ENCODE results near the gene SYT1. TPM values are rescaled to one million over a fixed set of nuclear protein-coding genes. Genes with fewer than 3 reads are reported as not detected.

Gene SYT1
- total and polyA plus RNA-seq, 2 experiments from 2014 or later = 48.7 to 51.7 TPM

- no peak for TF ChIP-seq CTCF (conservative IDR thresholded peaks at IDR 0.05; ENCODE audit: low read depth in 2 of 2)
- TF ChIP-seq EZH2phosphoT487 (IDR thresholded peaks at IDR 0.05; ENCODE audit: unreplicated experiment) = no peak
- TF ChIP-seq ZNF331 (CRISPR knock-in tag; IDR thresholded peaks at IDR 0.05; ENCODE audit: low read depth) = no peak
- TF ChIP-seq NANOG (IDR thresholded peaks at IDR 0.05; ENCODE audit: borderline replicate concordance) = no peak; the same call in 1 of the 2 replicates
- no peak for TF ChIP-seq CREB1 (CRISPR knock-in tag; IDR thresholded peaks at IDR 0.05; ENCODE audit: low read depth)
- TF ChIP-seq EZH2 (IDR thresholded peaks at IDR 0.05; ENCODE audit: low read depth, unreplicated experiment) = no peak
- no peak for TF ChIP-seq REST (IDR thresholded peaks at IDR 0.05; ENCODE audit: unreplicated experiment)
- no peak for TF ChIP-seq POLR2AphosphoS5 (IDR thresholded peaks at IDR 0.05; ENCODE audit: low read depth)
- TF ChIP-seq ETS1 (IDR thresholded peaks at IDR 0.05) = no peak
- no peak for TF ChIP-seq STAT1 (IDR thresholded peaks at IDR 0.05; ENCODE audit: unreplicated experiment)
- TF ChIP-seq JUNB (IDR thresholded peaks at IDR 0.05; ENCODE audit: unreplicated experiment) = no peak
- TF ChIP-seq ZNF114 (CRISPR knock-in tag; IDR thresholded peaks at IDR 0.05) = no peak
Observed at GRCh38 chr12:79454338-79454843, 589.8 kb downstream of the SYT1 start (continued).

- Histone ChIP-seq H3K79me2 (replicated peaks; ENCODE audit: insufficient read depth) (no peaks in the 10 kb centered on the region), H2AFZ (no peak overlapping the region), H3K4me3 (no peak overlapping the region), H3K27ac (ENCODE audit: low read depth) (0 out of 2 replicates have a peak overlapping the region, but pooled peaks have one; percentile 18), H3K4me1 (ENCODE audit: insufficient read depth) (peaks cover 28% of the 10 kb centered on the region), H3K4me2 (no peak overlapping the region), H3F3A (replicated peaks; ENCODE audit: low read depth) (peaks cover 10% of the 10 kb centered on the region; the same call in 1 of the 2 replicates), H3K27me3 (ENCODE audit: insufficient read depth) (no peaks in the 10 kb centered on the region), H3K9me2 (ENCODE audit: insufficient read depth) (0 out of 2 replicates have a peak, but pooled peaks cover 1% of the 10 kb centered on the region), H4K20me1 (replicated peaks; ENCODE audit: insufficient read depth) (no peaks in the 10 kb centered on the region), H3K36me3 (ENCODE audit: insufficient read depth) (no peaks in the 10 kb centered on the region)
- Mint-ChIP-seq H3K4me1 (peaks cover 25% of the 10 kb centered on the region), H3K36me3 (ENCODE audit: low read depth) (no peaks in the 10 kb centered on the region), H3K9me3 (peaks cover 2% of the 10 kb centered on the region; the same call in 1 of the 3 replicates), H3K27ac (0 out of 2 replicates have a peak overlapping the region, but pooled peaks have one; percentile 39), H3K4me3 (no peak overlapping the region), H3K27me3 (ENCODE audit: insufficient read depth, low read depth, poor library complexity) (peaks cover 4% of the 10 kb centered on the region)
- ATAC-seq = no peak
- DNase-seq (ENCODE audit: low spot score) = no peak
- TF ChIP-seq ZNF114 (CRISPR knock-in tag; IDR thresholded peaks at IDR 0.05) (no peak), ZNF331 (CRISPR knock-in tag; IDR thresholded peaks at IDR 0.05; ENCODE audit: low read depth) (no peak), EZH2 (IDR thresholded peaks at IDR 0.05; ENCODE audit: low read depth, unreplicated experiment) (no peak), REST (IDR thresholded peaks at IDR 0.05; ENCODE audit: unreplicated experiment) (no peak), POLR2AphosphoS5 (IDR thresholded peaks at IDR 0.05; ENCODE audit: low read depth) (no peak), CTCF (conservative IDR thresholded peaks at IDR 0.05; ENCODE audit: low read depth in 2 of 2) (no peak), NANOG (IDR thresholded peaks at IDR 0.05; ENCODE audit: borderline replicate concordance) (no peak), ETS1 (IDR thresholded peaks at IDR 0.05) (no peak), CREB1 (CRISPR knock-in tag; IDR thresholded peaks at IDR 0.05; ENCODE audit: low read depth) (no peak), EZH2phosphoT487 (IDR thresholded peaks at IDR 0.05; ENCODE audit: unreplicated experiment) (no peak)
Observed at GRCh38 chr12:79455286-79455685, 590.7 kb downstream of the SYT1 start.
